Measurements from ENCODE around the gene SETD3. TPM values are rescaled to one million over a fixed set of nuclear protein-coding genes. Genes with fewer than 3 reads are reported as not detected.

The SETD3 gene
- total RNA-seq, 4 donors from 2014 or later: 76.3 to 110 (median 96.6) TPM

DNA sequence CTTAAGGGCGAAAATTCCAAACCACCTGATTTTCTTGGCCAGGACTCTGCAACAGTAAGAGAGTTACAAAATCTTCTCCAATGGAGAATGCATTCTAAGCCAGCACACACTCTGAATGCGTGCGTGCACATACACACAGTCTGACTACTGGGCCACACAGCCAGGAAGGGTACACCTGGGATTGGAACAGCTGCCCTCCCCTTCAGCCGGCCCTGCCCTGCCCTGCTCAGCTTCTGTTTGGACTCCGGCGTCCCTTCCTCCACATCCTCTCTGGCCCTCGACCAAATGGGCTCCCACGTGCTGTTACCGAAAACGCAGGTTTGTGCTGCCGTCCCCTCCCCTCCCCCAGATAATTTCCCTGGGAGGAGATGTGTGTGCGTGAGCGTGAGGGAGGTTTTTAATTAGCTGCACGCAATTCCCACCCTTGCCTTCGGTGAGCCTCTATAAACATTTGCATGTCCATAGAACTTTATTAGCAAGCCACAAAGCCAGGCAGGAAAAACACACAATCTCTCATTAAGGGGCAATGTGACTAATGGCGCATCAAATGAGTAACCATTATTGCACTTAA is 43.5 kb upstream of the SETD3 start:
- TF ChIP-seq, protein P1, sequence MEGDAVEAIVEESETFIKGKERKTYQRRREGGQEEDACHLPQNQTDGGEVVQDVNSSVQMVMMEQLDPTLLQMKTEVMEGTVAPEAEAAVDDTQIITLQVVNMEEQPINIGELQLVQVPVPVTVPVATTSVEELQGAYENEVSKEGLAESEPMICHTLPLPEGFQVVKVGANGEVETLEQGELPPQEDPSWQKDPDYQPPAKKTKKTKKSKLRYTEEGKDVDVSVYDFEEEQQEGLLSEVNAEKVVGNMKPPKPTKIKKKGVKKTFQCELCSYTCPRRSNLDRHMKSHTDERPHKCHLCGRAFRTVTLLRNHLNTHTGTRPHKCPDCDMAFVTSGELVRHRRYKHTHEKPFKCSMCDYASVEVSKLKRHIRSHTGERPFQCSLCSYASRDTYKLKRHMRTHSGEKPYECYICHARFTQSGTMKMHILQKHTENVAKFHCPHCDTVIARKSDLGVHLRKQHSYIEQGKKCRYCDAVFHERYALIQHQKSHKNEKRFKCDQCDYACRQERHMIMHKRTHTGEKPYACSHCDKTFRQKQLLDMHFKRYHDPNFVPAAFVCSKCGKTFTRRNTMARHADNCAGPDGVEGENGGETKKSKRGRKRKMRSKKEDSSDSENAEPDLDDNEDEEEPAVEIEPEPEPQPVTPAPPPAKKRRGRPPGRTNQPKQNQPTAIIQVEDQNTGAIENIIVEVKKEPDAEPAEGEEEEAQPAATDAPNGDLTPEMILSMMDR (IDR thresholded peaks at IDR 0.05; ENCODE audit: low read depth): no peak

DNA sequence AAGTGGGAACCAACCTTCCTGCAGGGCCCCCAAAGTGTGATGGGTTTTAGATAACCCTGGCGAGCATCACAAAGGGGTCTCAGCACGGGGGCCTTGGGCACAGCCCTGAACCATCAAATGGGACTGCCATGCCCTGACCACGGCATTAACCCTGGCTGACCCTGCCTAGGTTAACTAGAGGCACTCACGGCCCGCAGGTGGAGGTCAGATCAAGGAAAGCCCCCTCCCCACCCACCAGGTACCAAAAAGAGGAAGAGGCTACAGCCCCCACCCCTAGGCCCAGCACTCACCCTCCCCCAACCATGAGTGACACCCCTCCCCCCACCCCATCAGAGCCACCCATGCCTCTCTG is 43.0 kb upstream of the SETD3 start:
- TF ChIP-seq, protein P1 (IDR thresholded peaks at IDR 0.05; ENCODE audit: low read depth): no peak

DNA sequence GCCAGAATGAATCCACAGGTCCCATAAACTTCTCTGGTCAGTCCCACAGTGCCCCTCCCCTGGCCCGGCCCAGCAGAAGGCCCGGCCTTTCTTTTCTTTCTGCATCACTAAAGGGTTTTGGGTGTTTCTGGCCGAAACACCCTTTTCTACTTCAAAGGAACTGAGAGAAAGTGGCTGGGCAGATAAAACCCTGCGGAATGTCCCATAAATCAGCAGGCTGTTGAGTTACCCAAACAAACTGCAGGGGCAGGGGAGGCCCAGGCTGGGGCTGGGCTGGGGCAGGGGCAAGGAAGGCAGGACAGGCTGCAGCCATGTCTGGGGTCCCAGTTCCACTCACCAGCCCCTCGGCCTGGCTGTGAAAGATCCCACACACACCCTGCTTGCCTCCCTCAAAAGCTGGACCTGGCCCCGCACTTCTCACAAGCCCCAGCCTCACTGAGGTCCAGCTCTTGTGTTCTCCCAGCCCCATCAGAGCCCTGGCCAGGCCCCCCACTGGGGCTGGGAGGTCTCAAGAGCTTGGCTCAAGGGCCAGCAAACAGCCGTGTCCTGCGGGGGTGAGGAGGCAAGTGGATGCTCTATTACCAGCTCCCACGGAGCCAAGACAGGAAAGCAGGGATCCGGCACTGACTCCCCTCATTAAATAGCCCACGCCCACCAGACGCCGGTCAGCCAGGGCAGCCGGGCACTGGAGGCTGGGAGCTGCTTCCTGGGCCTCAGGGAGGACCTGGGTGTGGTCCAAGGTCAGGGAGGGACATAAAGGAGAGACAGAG is 42.5 kb upstream of the SETD3 start:
- TF ChIP-seq, protein P1 (IDR thresholded peaks at IDR 0.05; ENCODE audit: low read depth): no peak

- TF ChIP-seq, protein P1 (IDR thresholded peaks at IDR 0.05; ENCODE audit: low read depth): no peak
Observed at GRCh38 chr14:99522457-99522891, 41.8 kb upstream of the SETD3 start.

DNA sequence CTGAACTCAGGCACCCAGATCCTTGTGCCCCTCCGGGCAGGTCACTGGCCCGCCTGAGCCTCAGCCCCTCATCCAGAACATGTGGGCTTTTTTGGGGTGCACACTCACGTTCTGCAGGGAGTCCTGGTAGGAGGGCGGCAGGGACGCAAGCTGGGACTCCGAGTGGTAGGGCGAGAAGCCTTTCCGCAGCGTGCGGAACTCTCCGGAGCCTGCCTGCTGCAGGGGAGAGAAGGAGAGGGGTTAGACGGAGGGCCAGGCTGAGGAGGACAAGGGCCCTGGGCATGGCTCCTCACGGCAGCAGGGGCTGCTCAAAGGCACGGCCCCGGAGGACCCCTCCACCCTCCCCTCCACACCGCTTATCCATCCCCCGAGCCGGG is 41.4 kb upstream of the SETD3 start:
- TF ChIP-seq, protein P1 (IDR thresholded peaks at IDR 0.05; ENCODE audit: low read depth): no peak

DNA sequence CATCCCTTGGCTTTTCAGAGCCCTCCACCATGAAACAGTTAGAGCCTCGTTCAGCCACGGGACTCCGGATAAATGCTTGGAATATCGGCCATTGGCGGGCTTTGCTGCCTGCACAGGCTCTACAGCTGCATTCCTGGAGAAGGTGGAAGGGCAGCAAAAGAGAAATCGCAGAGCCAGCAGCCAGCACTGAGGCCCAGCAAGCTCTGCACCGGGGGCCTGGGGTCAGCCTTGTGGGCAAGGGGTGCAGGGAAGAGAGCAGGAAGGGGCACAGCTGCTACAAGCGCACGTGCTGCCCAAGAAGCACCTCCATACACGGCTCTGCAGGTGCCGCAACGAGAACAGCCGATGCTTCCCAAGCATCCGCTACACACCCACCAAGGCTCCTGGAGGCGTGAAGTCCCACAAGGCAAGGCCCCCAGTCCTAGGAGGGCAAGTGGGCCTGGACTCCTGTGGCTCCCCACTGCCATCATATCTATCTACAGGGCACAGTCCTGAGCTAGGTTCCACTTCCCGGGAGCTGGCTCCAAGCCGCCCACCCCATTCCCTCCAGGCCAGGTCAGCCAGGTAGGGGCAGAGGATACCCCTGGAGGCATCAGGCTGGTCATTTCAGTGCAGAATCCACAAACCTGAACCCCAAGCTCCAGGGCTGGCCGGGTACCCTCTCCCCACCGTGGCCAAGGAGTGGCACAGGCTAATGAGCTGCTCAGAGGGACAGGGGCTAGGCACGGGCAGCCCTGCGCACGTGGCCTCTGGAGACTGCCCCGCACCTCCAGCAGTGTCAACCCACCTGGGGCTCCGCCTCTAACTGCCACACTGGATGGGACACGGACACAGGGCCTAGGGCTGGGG is 40.7 kb upstream of the SETD3 start:
- TF ChIP-seq, protein P1 (IDR thresholded peaks at IDR 0.05; ENCODE audit: low read depth): no peak

DNA sequence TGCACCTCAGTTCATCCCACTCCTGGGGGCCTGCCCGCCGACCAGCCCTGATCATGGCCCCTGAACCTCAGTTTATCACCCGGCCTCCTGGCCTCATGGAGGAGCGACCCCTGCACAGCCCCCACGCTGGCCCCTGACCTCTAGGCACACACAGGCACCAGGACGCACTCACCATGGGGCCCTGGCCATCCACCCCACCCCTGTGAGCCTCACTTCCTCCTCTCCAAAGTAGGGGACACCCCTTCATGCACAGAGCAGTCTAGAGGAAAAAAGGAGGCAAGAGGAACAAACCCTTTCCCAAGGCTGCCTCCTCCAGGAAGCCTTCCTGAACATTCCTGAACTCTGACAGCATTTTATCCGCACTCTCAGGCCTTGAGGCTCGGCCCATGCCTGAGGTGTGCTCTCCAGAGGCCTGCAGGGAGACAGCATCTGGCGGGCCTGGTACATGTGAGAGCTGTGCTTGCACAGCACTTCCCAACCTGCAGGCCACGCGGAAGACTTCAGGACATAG is 40.0 kb upstream of the SETD3 start:
- TF ChIP-seq, protein P1 (IDR thresholded peaks at IDR 0.05; ENCODE audit: low read depth): no peak
